DND-41 (cell line): ENCODE results near the gene CCDC28B.

ENCODE experiments used
- CTCF ChIP-seq: IDR thresholded peaks from 2 replicates; pipeline ENCODE4 v1.5.1; 2012; ENCODE audit warnings: borderline replicate concordance, low read length, moderate library complexity, mild to moderate bottlenecking; ENCODE audit not compliant: poor library complexity, severe bottlenecking; ENCODE audit errors: extremely low read depth
- EZH2 ChIP-seq: IDR thresholded peaks from 3 replicates; pipeline ENCODE4 v1.6.1; 2012; ENCODE audit warnings: borderline replicate concordance, low read depth, mild to moderate bottlenecking, moderate library complexity, low read length, inconsistent platforms; ENCODE audit not compliant: severe bottlenecking

DNA sequence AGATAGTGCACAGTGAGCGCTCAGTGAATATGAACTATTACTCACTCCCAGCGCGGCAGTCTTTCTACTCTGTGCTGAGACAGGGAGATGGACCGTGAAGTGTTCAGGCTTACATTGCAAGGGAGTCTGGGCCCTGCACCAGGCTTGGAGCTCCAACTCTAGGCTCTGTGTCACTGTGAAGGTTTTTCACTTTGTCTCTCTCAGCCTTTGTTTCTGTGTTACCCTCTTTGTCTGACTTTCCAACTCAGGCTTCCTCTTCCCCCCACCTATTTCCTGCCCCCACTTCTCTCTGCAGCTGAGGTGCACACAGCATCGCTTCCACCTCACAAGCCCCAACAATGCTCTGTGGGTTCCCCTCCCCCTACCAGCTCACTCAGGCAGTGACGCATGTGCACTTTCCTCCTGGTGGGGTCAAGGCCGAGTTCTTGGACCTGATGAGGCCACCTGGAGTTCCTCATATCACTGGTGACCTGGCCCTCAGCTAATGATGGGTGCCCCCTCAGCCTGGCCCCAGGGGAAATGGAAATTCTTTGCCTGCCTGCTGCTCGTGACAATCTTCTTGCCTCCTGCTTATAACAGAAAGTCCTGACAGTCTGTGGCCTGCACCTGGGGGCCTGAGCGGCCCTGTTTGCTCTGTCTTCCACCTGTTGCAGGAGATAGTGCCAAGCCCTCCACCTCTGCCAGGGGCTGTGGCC, 49.6 kb downstream of the CCDC28B start:
- TF ChIP-seq CTCF (no peak), EZH2 (no peak)
